ENCODE data around the gene UBLCP1. TPM values are rescaled to one million over a fixed set of nuclear protein-coding genes. Genes with fewer than 3 reads are reported as not detected.
"Not testable (repeated sequence)": the region's sequence is repeated elsewhere in the genome, so short reads cannot be mapped to it uniquely, and the experiment has no call there.

UBLCP1 gene
- total and polyA plus RNA-seq, 8 donors, result 6.2 to 11.7 (median 10.5) TPM

DNA sequence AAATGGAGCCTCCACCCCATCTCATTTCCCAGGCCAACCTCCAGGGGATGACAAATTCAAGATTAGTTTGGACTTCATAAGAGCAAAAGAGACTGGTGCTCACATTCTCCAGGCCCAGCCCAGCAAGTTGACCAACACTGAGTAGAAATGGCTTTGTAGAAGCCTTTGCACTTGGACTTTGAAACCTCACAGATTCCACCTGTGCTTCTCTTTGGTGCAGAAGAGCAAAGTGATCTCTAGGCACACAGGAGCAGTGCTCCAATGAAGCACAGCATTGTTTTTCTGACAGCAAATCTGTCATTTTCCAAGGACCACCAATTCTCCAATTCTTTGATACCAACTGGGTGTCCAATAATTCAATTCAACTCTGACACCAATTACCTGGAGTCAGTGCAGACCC lies 36.6 kb upstream of the UBLCP1 start:
- H3K27me3 ChIP-seq, result no peaks in the 10 kb centered on the region
- ATAC-seq (no peak), DNase-seq (no peak), FAIRE-seq (no peak)
- no peaks in the 10 kb centered on the region for H3K4me1 ChIP-seq
- H3K4me3 ChIP-seq, result no peak overlapping the region
- H3K9me3 ChIP-seq, result no peaks in the 10 kb centered on the region
- H3K27ac ChIP-seq, result no peak overlapping the region
- no peaks in the 10 kb centered on the region for H3K36me3 ChIP-seq
- intact Hi-C loops (cut with DNase I), result no loop called here
- TF ChIP-seq, protein P1, sequence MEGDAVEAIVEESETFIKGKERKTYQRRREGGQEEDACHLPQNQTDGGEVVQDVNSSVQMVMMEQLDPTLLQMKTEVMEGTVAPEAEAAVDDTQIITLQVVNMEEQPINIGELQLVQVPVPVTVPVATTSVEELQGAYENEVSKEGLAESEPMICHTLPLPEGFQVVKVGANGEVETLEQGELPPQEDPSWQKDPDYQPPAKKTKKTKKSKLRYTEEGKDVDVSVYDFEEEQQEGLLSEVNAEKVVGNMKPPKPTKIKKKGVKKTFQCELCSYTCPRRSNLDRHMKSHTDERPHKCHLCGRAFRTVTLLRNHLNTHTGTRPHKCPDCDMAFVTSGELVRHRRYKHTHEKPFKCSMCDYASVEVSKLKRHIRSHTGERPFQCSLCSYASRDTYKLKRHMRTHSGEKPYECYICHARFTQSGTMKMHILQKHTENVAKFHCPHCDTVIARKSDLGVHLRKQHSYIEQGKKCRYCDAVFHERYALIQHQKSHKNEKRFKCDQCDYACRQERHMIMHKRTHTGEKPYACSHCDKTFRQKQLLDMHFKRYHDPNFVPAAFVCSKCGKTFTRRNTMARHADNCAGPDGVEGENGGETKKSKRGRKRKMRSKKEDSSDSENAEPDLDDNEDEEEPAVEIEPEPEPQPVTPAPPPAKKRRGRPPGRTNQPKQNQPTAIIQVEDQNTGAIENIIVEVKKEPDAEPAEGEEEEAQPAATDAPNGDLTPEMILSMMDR (IDR thresholded peaks at IDR 0.05), result no peak

DNA sequence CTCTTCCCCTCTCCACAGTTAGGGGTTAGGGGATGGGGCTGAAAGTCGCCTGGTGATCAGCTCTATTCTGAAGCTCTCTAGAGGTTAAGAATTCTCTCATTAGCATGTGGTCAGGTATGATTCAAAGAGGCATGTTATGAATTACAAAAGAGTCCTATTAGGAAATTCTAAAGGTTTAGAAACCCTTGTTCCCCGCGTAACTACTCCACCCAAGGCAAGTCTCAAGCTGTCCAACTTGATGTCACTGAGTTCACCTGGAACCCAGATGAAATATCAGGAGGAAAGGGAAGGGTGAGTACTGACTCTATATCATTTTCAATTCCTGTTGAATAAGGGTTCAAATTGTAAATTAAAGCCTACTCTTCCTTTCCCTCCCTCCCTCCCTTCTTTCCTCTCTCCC lies 35.6 kb upstream of the UBLCP1 start:
- DNase-seq, result no peak
- Histone ChIP-seq H3K9me3 (no peaks in the 10 kb centered on the region), H3K27me3 (no peaks in the 10 kb centered on the region), H3K4me3 (no peak overlapping the region), H3K4me1 (no peaks in the 10 kb centered on the region), H3K36me3 (no peaks in the 10 kb centered on the region), H3K27ac (no peak overlapping the region)
- intact Hi-C loops (cut with DNase I), result no loop called here
- TF ChIP-seq, protein P1 (IDR thresholded peaks at IDR 0.05), result no peak
- no peak for ATAC-seq
- FAIRE-seq, result no peak
- WGBS, 2 donors, result 74 to 82% methylated on average over 3 of the region's 3 CpGs

DNA sequence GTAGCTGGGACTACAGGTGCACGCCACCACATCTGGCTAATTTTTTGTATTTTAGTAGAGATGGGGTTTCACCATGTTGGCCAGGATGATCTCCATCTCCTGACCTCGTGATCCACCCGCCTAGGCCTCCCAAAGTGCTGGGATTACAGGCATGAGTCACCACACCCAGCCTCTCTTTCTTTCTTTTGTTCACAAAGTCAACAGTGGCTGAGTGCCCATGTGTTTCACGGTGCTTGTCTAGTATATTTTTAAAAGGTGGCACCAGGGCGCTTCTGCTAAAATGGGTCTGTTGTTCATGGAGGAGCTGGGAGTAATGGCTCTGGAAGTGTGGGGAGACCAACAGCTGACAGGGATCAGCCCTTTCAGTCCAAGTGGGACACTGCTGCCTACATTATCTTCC lies 35.0 kb upstream of the UBLCP1 start:
- H3K4me3 ChIP-seq; FAIRE-seq; H3K9me3 ChIP-seq; H3K36me3 ChIP-seq; DNase-seq; H3K27me3 ChIP-seq; H3K27ac ChIP-seq; H3K4me1 ChIP-seq; intact Hi-C loops (cut with DNase I); ATAC-seq: not testable (repeated sequence)
- WGBS, 2 donors, result 78 to 89% methylated on average over 5 of the region's 5 CpGs

DNA sequence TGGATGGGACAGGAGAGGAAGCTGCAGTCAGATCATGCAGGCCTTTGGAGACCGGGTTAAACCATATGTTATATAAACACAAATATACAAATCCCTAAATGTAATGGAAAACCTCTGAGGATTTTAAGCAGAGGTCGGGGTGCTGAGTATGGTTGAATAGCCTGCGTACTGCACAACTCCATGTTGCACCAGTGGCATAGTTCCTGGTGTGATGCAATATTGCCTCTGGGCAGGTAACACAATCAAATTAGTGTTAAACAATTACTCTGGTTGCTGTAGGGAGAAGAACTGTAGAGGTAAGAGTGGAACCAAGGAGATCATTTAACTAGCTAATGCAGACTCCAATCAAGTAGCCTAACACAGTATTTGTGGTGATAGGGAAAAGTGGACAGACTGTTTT lies 32.4 kb upstream of the UBLCP1 start:
- Histone ChIP-seq H3K36me3 (no peaks in the 10 kb centered on the region), H3K27me3 (no peaks in the 10 kb centered on the region), H3K4me1 (no peaks in the 10 kb centered on the region), H3K9me3 (no peaks in the 10 kb centered on the region), H3K4me3 (no peak overlapping the region), H3K27ac (no peak overlapping the region)
- DNase-seq (no peak), ATAC-seq (peak in 1 of 4 donors; percentile 29), FAIRE-seq (no peak)
- TF ChIP-seq, protein P1 (IDR thresholded peaks at IDR 0.05), result no peak
- intact Hi-C loops (cut with DNase I), result no loop called here
- WGBS, 2 donors, result 51 to 74% methylated on average over 3 of the region's 3 CpGs

DNA sequence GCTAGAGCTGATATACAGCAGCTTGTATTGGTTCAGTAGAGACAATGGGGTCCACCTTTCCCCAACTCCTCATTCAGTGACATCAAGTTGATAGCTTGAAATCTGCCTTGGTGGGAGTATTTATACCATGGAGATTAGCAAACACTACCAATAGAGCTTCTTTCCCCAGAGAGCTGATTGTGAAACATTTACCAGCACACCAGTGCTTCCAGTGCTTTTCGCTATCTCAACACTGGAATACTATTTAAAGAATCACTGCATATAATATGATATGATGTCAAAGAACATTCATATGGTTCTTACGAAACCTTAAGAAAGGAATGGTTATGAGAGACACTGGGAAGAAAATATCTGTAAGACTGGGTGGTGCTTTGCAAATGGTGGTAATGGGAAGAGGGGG lies 31.9 kb upstream of the UBLCP1 start:
- H3K27me3 ChIP-seq, result no peaks in the 10 kb centered on the region
- H3K27ac ChIP-seq, result no peak overlapping the region
- FAIRE-seq (no peak), DNase-seq (no peak), ATAC-seq (no peak)
- H3K9me3 ChIP-seq, result no peaks in the 10 kb centered on the region
- no peak overlapping the region for H3K4me3 ChIP-seq
- intact Hi-C loops (cut with DNase I), result no loop called here
- TF ChIP-seq, protein P1 (IDR thresholded peaks at IDR 0.05), result no peak
- no peaks in the 10 kb centered on the region for H3K4me1 ChIP-seq
- no peaks in the 10 kb centered on the region for H3K36me3 ChIP-seq
- 86 to 90% methylated on average over 2 of the region's 2 CpGs for WGBS, 2 donors

DNA sequence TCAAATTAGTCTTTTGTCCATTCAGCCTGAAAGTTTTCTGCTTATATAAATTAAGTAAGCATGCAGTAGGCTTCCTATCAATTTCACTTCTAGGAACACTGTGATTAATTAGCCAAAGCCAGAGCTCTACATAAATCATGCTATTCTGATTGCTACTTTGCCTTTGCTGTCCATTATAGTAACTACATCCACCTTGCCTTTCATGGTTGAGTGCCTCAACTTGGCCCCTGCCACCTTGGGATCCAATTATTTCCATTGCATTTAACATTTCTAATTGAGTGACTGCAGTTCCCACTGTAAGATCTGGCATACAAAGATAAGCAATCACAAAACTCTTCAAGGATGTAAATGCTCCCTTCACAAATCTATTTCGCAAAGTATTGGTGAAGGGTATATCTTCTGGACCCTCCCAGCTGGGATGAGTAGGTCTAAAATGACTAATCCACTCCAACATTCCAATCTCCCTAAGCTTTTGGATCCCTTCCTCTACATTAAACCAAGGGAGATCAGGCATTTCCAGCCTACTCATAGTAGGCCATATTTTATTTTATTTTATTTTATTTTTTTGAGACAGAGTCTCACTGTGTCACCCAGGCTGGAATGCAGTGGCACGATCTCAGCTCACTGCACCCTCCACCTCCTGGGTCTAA lies 27.1 kb upstream of the UBLCP1 start:
- FAIRE-seq; intact Hi-C loops (cut with DNase I): not testable (repeated sequence)
- 91 to 95% methylated on average over 2 of the region's 2 CpGs for WGBS, 2 donors

More for the DNA sequence above, 27.1 kb upstream of the UBLCP1 start:
- DNase-seq, H3K36me3 ChIP-seq, ATAC-seq, H3K27ac ChIP-seq, H3K4me1 ChIP-seq, H3K27me3 ChIP-seq, H3K4me3 ChIP-seq, H3K9me3 ChIP-seq: not testable (repeated sequence)
